GM19468 (cell line): ENCODE measurements around the gene SULT6B1.
"Not testable (repeated sequence)": the region's sequence is repeated elsewhere in the genome, so short reads cannot be mapped to it uniquely, and the experiment has no call there.

Experiments
- ATAC-seq: cut with Tn5 transposase; IDR thresholded peaks from one replicate; pipeline ENCODE4 v1.9.1; 2021; ENCODE audit warnings: mild to moderate bottlenecking, moderate library complexity, moderate number of reproducible peaks; ENCODE audit not compliant: unreplicated experiment; ENCODE audit errors: extremely low read depth

SULT6B1 gene

GRCh38 chr2:37188570-37188969, at the start of gene SULT6B1:
Gene SULT6B1 (minus strand): TSS chr2:37188670. CDS start chr2:37188640, 30 bp downstream.
- ATAC-seq: no peak

- no peak for ATAC-seq
These were observed 43.9 kb upstream of the SULT6B1 start for GRCh38 chr2:37232131-37232933.

GRCh38 chr2:37231241-37232130, 43.0 kb upstream of the SULT6B1 start, which contains the start of the genes CEBPZ and NDUFAF7:
Gene CEBPZ (minus strand): TSS chr2:37231596. CDS start chr2:37231567, 29 bp downstream.
Gene NDUFAF7 (plus strand): TSS chr2:37231658. CDS start chr2:37231706, 48 bp downstream.
- peak; percentile 91 for ATAC-seq

GRCh38 chr2:37230581-37230980, 42.1 kb upstream of the SULT6B1 start:
- ATAC-seq: no peak

GRCh38 chr2:37228788-37229187, 40.3 kb upstream of the SULT6B1 start:
- ATAC-seq: no peak

- ATAC-seq: no peak
These were observed 38.4 kb upstream of the SULT6B1 start for GRCh38 chr2:37226863-37227262.

- ATAC-seq: not testable (repeated sequence)
These were observed 36.7 kb upstream of the SULT6B1 start for GRCh38 chr2:37225129-37225528.

- ATAC-seq: no peak
These were observed 35.6 kb upstream of the SULT6B1 start for GRCh38 chr2:37224063-37224462.

GRCh38 chr2:37223131-37223530, 34.7 kb upstream of the SULT6B1 start:
- no peak for ATAC-seq

- no peak for ATAC-seq
These were observed 30.6 kb upstream of the SULT6B1 start for GRCh38 chr2:37219046-37219445.

- no peak for ATAC-seq
These were observed 26.8 kb upstream of the SULT6B1 start for GRCh38 chr2:37215250-37215649.

- ATAC-seq: no peak
These were observed 23.5 kb upstream of the SULT6B1 start for GRCh38 chr2:37211939-37212338.

GRCh38 chr2:37211212-37211611, 22.7 kb upstream of the SULT6B1 start:
- no peak for ATAC-seq

- ATAC-seq: not testable (repeated sequence)
These were observed 18.3 kb upstream of the SULT6B1 start for GRCh38 chr2:37206760-37207159.

- no peak for ATAC-seq
These were observed 17.3 kb upstream of the SULT6B1 start for GRCh38 chr2:37205689-37206341.

GRCh38 chr2:37205071-37205661, 16.7 kb upstream of the SULT6B1 start:
- not testable (repeated sequence) for ATAC-seq

- ATAC-seq: no peak
These were observed 15.2 kb upstream of the SULT6B1 start for GRCh38 chr2:37203708-37204107.

- ATAC-seq: no peak
These were observed 13.3 kb upstream of the SULT6B1 start for GRCh38 chr2:37201766-37202165.

GRCh38 chr2:37201208-37201607, 12.7 kb upstream of the SULT6B1 start:
- ATAC-seq: no peak

- no peak for ATAC-seq
These were observed 10.2 kb upstream of the SULT6B1 start for GRCh38 chr2:37198681-37199065.
